Measurements from ENCODE around the gene LXN.
"Not testable (repeated sequence)": the region's sequence is repeated elsewhere in the genome, so short reads cannot be mapped to it uniquely, and the experiment has no call there.

The LXN gene

DNA sequence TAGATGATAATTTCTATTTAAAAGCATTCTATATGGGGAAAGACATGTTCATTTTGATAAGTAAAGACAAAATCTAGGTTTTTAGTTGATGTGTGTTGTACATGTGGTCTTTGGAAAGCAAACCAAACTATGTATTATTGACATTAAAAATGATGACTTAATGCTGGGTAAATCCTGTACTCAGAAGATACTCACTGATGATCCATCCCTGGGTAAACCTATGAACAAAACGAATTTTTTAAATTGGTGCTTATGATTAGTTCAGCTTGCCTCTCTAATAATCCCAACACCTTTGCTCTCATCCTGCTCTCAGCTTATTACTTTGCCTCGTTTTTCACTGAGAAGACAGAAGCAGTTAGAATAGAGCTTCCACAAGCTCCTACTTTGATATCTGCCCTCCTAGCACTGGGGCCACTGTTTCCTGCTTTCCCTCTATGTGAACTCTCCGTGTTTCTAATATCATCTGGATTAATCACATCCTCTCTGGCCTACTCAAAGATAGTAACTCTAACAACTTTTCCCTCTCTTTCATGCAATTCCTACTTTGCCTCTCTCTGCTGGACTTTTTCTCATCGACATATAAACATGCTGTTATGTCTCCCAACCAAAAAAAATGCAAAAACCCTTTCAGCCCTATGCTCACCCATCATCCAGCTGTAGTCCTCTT is 30.5 kb upstream of the LXN start:
- no peak overlapping the region for H3K4me3 ChIP-seq (ENCODE audit: low read length)
- no peaks in the 10 kb centered on the region for H3K9me3 ChIP-seq (ENCODE audit: control insufficient read depth, insufficient read depth, low read length)
- no peaks in the 10 kb centered on the region for H3K4me1 ChIP-seq (ENCODE audit: control insufficient read depth, insufficient read depth, low read length)
- no peaks in the 10 kb centered on the region for H3K27me3 ChIP-seq (ENCODE audit: control insufficient read depth, insufficient read depth, low read length)
- no CpG with 5 or more reads among the region's 4 CpGs for WGBS (ENCODE audit: insufficient coverage, insufficient read length)
- DNase-seq (ENCODE audit: low read depth, low spot score), result no peak
- no peak overlapping the region for H3K27ac ChIP-seq (ENCODE audit: low read length)
- no peaks in the 10 kb centered on the region for H3K36me3 ChIP-seq (ENCODE audit: control insufficient read depth, insufficient read depth, low read length)

DNA sequence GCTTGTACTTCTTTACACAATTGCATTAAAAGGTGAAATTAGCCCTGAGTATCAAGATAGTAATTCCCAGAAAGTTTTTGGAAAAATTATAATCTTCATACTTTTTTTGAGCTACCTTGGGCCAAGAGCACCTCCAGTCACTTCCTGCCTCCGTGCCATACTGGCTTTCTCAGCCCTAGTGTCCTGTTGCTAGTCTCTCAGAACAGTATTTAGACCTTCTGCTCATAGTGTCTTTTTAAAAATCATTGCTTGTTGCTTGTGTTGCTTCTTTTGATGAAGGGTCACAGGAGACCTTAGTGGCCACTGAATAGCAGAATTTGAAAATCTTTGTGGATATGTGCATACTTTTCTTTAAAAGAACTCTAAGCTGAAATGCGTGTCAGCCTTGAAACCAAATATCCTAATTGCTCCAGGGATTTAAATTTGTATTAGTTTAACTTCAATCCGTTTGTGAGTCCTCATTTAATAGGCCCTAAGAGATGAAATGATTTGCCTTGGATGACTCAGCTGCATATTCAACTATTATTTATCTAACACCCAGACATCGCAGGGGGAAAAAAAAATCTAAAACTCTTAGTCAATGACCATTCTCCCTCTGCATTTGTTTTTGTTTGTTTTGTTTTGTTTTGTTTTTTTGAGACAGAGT is 29.1 kb upstream of the LXN start:
- Histone ChIP-seq H3K27me3 (ENCODE audit: control insufficient read depth, insufficient read depth, low read length) (no peaks in the 10 kb centered on the region), H3K4me3 (ENCODE audit: low read length) (no peak overlapping the region), H3K4me1 (ENCODE audit: control insufficient read depth, insufficient read depth, low read length) (no peaks in the 10 kb centered on the region), H3K9me3 (ENCODE audit: control insufficient read depth, insufficient read depth, low read length) (no peaks in the 10 kb centered on the region), H3K27ac (ENCODE audit: low read length) (no peak overlapping the region), H3K36me3 (ENCODE audit: control insufficient read depth, insufficient read depth, low read length) (no peaks in the 10 kb centered on the region)
- no CpG with 5 or more reads among the region's 4 CpGs for WGBS (ENCODE audit: insufficient coverage, insufficient read length)
- DNase-seq (ENCODE audit: low read depth, low spot score), result no peak

DNA sequence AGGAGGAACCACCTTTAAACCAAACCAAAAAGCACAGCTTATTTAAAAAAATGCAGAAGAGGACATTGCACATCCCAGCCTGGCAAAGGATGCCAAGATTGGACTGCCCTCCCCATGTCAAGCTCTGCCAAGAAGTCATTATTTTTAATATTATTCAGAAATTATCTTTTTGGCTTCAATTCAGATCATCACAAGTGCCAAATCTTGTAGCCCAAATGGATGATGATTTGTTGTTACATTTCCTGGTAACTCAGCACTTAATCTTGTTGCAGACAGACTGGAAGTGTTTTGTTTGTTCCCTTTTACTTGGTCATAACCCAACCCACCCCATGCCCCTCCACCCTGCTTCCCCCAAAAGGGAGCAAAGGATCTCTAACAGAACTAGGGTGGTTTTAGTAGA is 28.1 kb upstream of the LXN start:
- no peak for DNase-seq (ENCODE audit: low read depth, low spot score)
- no peak overlapping the region for H3K4me3 ChIP-seq (ENCODE audit: low read length)
- no peaks in the 10 kb centered on the region for H3K36me3 ChIP-seq (ENCODE audit: control insufficient read depth, insufficient read depth, low read length)
- H3K27me3 ChIP-seq (ENCODE audit: control insufficient read depth, insufficient read depth, low read length), result no peaks in the 10 kb centered on the region
- no peak overlapping the region for H3K27ac ChIP-seq (ENCODE audit: low read length)
- no peaks in the 10 kb centered on the region for H3K9me3 ChIP-seq (ENCODE audit: control insufficient read depth, insufficient read depth, low read length)
- no peaks in the 10 kb centered on the region for H3K4me1 ChIP-seq (ENCODE audit: control insufficient read depth, insufficient read depth, low read length)

DNA sequence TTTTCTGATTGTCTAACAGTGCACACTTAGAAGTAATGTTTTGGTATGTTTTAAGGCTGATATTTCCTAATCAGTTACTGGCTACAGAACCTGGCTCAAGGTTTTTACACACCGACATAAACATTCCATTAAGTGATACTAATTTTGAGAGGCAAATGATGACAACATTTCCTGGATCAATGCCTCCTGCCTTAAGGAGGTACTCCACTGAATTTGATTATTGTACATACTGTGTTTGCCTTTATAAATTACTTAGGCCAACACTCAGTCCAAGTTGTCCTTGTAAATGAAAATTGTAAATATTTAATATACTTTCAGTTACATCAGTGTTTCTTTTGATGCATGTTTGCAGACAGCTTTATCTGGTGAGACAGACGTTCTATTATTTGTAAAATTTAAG is 24.2 kb upstream of the LXN start:
- Histone ChIP-seq H3K9me3 (ENCODE audit: control insufficient read depth, insufficient read depth, low read length) (no peaks in the 10 kb centered on the region), H3K27ac (ENCODE audit: low read length) (no peak overlapping the region), H3K4me3 (ENCODE audit: low read length) (no peak overlapping the region), H3K4me1 (ENCODE audit: control insufficient read depth, insufficient read depth, low read length) (no peaks in the 10 kb centered on the region), H3K36me3 (ENCODE audit: control insufficient read depth, insufficient read depth, low read length) (no peaks in the 10 kb centered on the region), H3K27me3 (ENCODE audit: control insufficient read depth, insufficient read depth, low read length) (no peaks in the 10 kb centered on the region)
- DNase-seq (ENCODE audit: low read depth, low spot score), result no peak
- WGBS (ENCODE audit: insufficient coverage, insufficient read length), result no CpG with 5 or more reads among the region's 2 CpGs

DNA sequence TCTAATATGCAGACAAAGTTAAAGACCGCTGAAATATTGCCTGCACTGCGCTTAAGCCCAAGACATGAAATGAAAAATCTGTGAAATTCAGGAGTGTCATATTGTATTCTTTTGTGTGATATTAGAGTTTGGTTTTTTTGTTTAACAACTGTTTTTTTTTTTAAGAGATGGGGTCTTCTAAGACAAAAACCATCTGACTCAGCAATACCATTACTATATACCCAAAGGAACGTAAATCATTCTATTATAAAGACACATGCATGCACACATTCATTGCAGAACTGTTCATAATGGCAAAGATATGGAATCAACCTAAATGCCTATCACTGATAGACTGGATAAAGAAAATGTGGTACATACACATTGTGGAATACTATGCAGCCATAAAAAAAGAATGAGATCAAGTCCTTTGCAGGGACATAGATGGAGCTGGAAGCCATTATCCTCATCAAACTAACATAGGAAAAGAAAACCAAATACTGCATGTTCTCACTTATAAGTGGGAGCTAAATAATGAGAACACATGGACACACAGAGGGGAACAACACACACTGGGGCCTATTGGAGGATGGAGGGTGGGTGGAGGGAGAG is 21.5 kb upstream of the LXN start:
- DNase-seq (ENCODE audit: low read depth, low spot score); H3K27me3 ChIP-seq (ENCODE audit: control insufficient read depth, insufficient read depth, low read length); H3K27ac ChIP-seq (ENCODE audit: low read length); H3K9me3 ChIP-seq (ENCODE audit: control insufficient read depth, insufficient read depth, low read length); H3K4me1 ChIP-seq (ENCODE audit: control insufficient read depth, insufficient read depth, low read length); H3K36me3 ChIP-seq (ENCODE audit: control insufficient read depth, insufficient read depth, low read length); H3K4me3 ChIP-seq (ENCODE audit: low read length): not testable (repeated sequence)
- no CpG with 5 or more reads among the region's 3 CpGs for WGBS (ENCODE audit: insufficient coverage, insufficient read length)

DNA sequence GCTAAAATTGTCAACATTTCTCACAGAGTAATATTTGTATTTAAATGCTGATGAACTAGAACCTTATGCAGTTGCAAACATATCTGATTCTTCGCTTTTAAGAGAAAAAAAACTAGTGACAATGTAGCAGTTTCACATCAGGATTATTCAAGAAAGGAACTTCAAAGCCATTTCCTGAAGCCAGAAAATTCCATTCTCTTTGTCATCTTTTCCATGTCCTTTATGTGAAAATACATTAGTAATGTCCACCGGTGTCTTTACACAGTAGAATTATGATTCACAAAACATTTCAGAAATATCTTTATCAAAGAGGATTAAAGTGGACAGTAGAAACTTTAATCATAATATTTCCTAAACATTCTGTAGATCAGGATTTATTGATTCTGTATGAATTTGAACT is 12.7 kb upstream of the LXN start:
- Histone ChIP-seq H3K4me3 (ENCODE audit: low read length) (no peak overlapping the region), H3K27me3 (ENCODE audit: control insufficient read depth, insufficient read depth, low read length) (no peaks in the 10 kb centered on the region), H3K9me3 (ENCODE audit: control insufficient read depth, insufficient read depth, low read length) (no peaks in the 10 kb centered on the region), H3K27ac (ENCODE audit: low read length) (no peak overlapping the region), H3K36me3 (ENCODE audit: control insufficient read depth, insufficient read depth, low read length) (no peaks in the 10 kb centered on the region), H3K4me1 (ENCODE audit: control insufficient read depth, insufficient read depth, low read length) (no peaks in the 10 kb centered on the region)
- DNase-seq (ENCODE audit: low read depth, low spot score), result no peak
- no CpG with 5 or more reads among the region's 2 CpGs for WGBS (ENCODE audit: insufficient coverage, insufficient read length)

DNA sequence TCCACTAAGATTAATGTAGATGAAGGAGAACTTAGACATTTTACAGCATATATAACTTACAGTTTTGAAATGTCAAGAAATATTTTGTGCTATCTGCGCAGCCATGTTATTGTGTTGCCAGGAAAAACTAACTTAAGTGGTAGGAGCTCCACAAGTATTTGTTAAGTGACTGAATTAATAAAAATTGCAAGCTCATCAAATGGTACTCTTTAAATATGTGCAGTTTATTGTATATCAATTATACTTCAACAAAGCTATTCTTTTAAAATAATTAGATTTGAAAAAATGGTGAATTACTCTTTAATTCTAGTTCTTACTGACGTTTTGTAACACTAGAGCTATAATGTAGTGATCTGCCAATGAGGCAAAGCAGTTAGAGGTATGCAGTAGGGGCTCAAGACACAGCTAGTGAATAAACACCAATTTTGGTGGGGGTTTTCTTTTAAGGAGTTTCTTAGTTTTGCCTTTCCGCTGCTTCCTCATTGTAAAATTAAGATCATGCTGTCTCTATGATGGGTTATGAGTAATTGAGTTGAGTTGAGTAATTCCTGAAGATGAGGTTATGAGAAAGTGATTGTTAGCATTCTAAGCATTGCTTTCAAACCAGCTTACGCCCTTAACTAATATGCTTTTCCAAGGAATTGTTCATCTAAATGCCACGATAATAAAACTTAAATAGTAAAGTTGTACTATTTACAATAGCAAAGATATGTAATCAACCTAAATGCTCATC is 10.9 kb upstream of the LXN start:
- Histone ChIP-seq H3K4me3 (ENCODE audit: low read length) (no peak overlapping the region), H3K9me3 (ENCODE audit: control insufficient read depth, insufficient read depth, low read length) (no peaks in the 10 kb centered on the region), H3K27ac (ENCODE audit: low read length) (no peak overlapping the region), H3K4me1 (ENCODE audit: control insufficient read depth, insufficient read depth, low read length) (no peaks in the 10 kb centered on the region), H3K36me3 (ENCODE audit: control insufficient read depth, insufficient read depth, low read length) (no peaks in the 10 kb centered on the region), H3K27me3 (ENCODE audit: control insufficient read depth, insufficient read depth, low read length) (no peaks in the 10 kb centered on the region)
- no CpG with 5 or more reads among the region's 5 CpGs for WGBS (ENCODE audit: insufficient coverage, insufficient read length)
- no peak for DNase-seq (ENCODE audit: low read depth, low spot score)

DNA sequence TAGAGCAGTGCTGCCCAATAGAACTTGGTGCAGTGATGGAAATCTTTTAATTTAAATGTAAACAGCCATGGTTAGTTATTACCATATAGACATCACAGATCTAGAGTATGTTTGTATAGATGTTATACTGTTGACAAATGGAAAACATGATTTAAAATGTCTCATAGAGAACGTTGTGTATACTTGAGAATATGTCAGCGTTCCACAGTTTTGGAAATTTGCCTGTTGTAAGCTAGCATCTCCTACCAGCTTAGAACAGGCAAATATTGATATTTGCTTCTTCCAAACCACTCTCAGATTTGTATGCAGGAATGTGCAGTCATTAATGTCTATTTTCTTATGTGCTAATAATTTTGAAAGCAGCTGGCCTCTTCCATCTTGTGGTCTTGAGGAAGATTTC is 8.4 kb upstream of the LXN start:
- Histone ChIP-seq H3K27ac (ENCODE audit: low read length) (no peak overlapping the region), H3K36me3 (ENCODE audit: control insufficient read depth, insufficient read depth, low read length) (no peaks in the 10 kb centered on the region), H3K9me3 (ENCODE audit: control insufficient read depth, insufficient read depth, low read length) (no peaks in the 10 kb centered on the region), H3K4me3 (ENCODE audit: low read length) (no peak overlapping the region), H3K4me1 (ENCODE audit: control insufficient read depth, insufficient read depth, low read length) (no peaks in the 10 kb centered on the region), H3K27me3 (ENCODE audit: control insufficient read depth, insufficient read depth, low read length) (no peaks in the 10 kb centered on the region)
- no CpG with 5 or more reads among the region's 2 CpGs for WGBS (ENCODE audit: insufficient coverage, insufficient read length)
- no peak for DNase-seq (ENCODE audit: low read depth, low spot score)

DNA sequence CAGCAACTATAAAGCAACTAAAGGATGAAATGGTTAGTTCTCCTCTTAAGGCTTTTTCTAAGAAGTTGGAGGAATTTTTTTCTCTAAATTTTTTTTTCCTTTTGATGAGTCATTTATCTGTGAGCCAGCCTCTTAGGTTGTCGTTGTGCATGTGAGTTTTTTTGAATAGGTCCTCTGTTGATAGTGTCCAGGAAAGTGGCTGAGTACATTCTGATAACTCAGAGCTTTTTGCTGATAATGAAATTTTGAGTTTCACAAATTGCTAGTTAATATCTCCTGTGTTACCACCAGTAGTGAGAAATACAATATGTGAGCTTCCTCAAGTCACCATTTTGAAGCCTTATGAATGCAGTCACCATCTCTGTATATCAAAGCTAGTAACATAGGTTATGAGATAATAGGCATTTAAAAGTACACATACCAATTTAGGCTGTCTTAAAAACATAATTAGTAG is 7.1 kb upstream of the LXN start:
- WGBS (ENCODE audit: insufficient coverage, insufficient read length), result no CpG with 5 or more reads among the region's 1 CpG
- Histone ChIP-seq H3K4me1 (ENCODE audit: control insufficient read depth, insufficient read depth, low read length) (no peaks in the 10 kb centered on the region), H3K27ac (ENCODE audit: low read length) (no peak overlapping the region), H3K4me3 (ENCODE audit: low read length) (no peak overlapping the region), H3K36me3 (ENCODE audit: control insufficient read depth, insufficient read depth, low read length) (no peaks in the 10 kb centered on the region), H3K27me3 (ENCODE audit: control insufficient read depth, insufficient read depth, low read length) (no peaks in the 10 kb centered on the region), H3K9me3 (ENCODE audit: control insufficient read depth, insufficient read depth, low read length) (no peaks in the 10 kb centered on the region)
- DNase-seq (ENCODE audit: low read depth, low spot score), result no peak

DNA sequence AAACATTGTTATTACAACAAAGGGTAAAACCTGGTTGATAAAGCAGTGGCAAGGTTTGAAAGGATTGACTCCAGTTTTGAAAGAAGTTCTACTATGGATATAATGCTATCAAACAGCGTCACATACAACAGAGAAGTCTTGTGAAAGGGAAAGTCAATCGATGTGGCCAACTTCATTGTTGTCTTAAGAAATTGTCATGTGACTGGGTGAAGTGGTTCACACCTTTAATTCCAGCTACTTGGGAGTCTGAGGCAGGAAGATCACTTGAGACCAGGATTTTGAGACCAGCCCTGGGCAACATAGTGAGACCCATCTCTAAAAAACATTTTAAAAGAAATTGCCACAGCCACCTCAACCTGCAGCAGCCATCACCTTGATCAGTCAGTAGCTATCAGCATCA is 6.2 kb upstream of the LXN start:
- H3K36me3 ChIP-seq (ENCODE audit: control insufficient read depth, insufficient read depth, low read length), result no peaks in the 10 kb centered on the region
- no peaks in the 10 kb centered on the region for H3K27me3 ChIP-seq (ENCODE audit: control insufficient read depth, insufficient read depth, low read length)
- DNase-seq (ENCODE audit: low read depth, low spot score), result no peak
- H3K4me3 ChIP-seq (ENCODE audit: low read length), result no peak overlapping the region
- H3K4me1 ChIP-seq (ENCODE audit: control insufficient read depth, insufficient read depth, low read length), result no peaks in the 10 kb centered on the region
- no peak overlapping the region for H3K27ac ChIP-seq (ENCODE audit: low read length)
- no CpG with 5 or more reads among the region's 2 CpGs for WGBS (ENCODE audit: insufficient coverage, insufficient read length)
- no peaks in the 10 kb centered on the region for H3K9me3 ChIP-seq (ENCODE audit: control insufficient read depth, insufficient read depth, low read length)

Data from iPS DF 6.9 (cell line).